IMR-90 (cell line): ENCODE measurements around the gene MTMR11.

Source experiments
- CEBPB ChIP-seq: IDR thresholded peaks from 2 replicates; pipeline ENCODE4 v1.6.1; 2012; ENCODE audit warnings: low read depth, low read length, improper control_type of control experiment
- CHD1 ChIP-seq: IDR thresholded peaks from 2 replicates; pipeline ENCODE4 v1.6.1; 2012; ENCODE audit warnings: low read depth, low read length, improper control_type of control experiment
- FOS ChIP-seq: fragments of 150-350 bp; IDR thresholded peaks from 2 replicates; pipeline ENCODE4 v1.6.1; 2016; ENCODE audit warnings: low read depth, low read length
- MAFK ChIP-seq: IDR thresholded peaks from 2 replicates; pipeline ENCODE4 v1.6.1; 2012; ENCODE audit warnings: low read depth, low read length, improper control_type of control experiment
- MAZ ChIP-seq: IDR thresholded peaks from 2 replicates; pipeline ENCODE4 v1.6.1; 2012; ENCODE audit warnings: low read depth, mild to moderate bottlenecking, low read length, improper control_type of control experiment, moderate library complexity, borderline replicate concordance
- MXI1 ChIP-seq: IDR thresholded peaks from 2 replicates; pipeline ENCODE4 v1.6.1; 2012; ENCODE audit warnings: low read depth, mild to moderate bottlenecking, low read length, moderate library complexity, borderline replicate concordance
- NFE2L2 ChIP-seq: fragments of 150-350 bp; IDR thresholded peaks from 2 replicates; pipeline ENCODE4 v1.6.1; 2016; ENCODE audit warnings: low read depth, mild to moderate bottlenecking, low read length
- POLR2A ChIP-seq: IDR thresholded peaks from 2 replicates; pipeline ENCODE4 v1.6.1; 2012; ENCODE audit warnings: mild to moderate bottlenecking, low read depth, low read length
- RAD21 ChIP-seq: IDR thresholded peaks from 2 replicates; pipeline ENCODE4 v1.6.1; 2012; ENCODE audit warnings: low read length, improper control_type of control experiment
- RFX5 ChIP-seq: IDR thresholded peaks from 2 replicates; pipeline ENCODE4 v1.8.0; 2012; ENCODE audit warnings: low read depth, mild to moderate bottlenecking, low read length, moderate library complexity
- SMC3 ChIP-seq: fragments of 150-350 bp; IDR thresholded peaks from 2 replicates; pipeline ENCODE4 v1.6.1; 2016; ENCODE audit warnings: low read depth, mild to moderate bottlenecking, antibody characterized with exemption, low read length, moderate library complexity
- TF ChIP-seq, protein P1 (sequence below): fragments of 150-350 bp; IDR thresholded peaks from 2 replicates; pipeline ENCODE4 v1.6.1; 2017; ENCODE audit warnings: mild to moderate bottlenecking, antibody characterized with exemption, low read length, low read depth
- TF ChIP-seq, protein P2 (sequence below): conservative IDR thresholded peaks from 2 replicates; pipeline ENCODE4 v1.5.1; 2012; ENCODE audit warnings: mild to moderate bottlenecking, low read depth, low read length, improper control_type of control experiment
- TF ChIP-seq, protein P3 (sequence below): fragments of 150-350 bp; IDR thresholded peaks from 2 replicates; pipeline ENCODE4 v1.6.1; 2016; ENCODE audit warnings: low read depth, mild to moderate bottlenecking, low read length, moderate library complexity, borderline replicate concordance

DNA sequence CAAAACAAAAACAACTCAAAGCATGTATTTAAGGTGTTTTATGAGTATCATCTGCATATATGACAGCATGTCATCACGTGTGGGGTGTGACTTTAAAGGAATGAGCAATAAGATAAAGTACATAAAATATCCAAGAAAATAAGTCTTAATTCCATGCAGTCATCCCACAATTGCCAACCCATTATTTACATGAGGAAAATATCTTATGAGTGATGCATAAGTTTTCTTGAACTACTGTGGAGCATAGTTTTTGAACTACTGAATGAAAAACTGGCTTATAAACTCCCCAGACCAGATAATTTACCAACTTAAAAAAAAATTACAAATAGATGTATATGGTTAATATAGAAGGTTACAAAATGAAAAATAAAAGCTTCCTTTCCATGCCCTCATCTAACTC is 29.7 kb upstream of the MTMR11 start:
- TF ChIP-seq POLR2A (no peak), SMC3 (no peak), NFE2L2 (no peak), RAD21 (no peak), CEBPB (no peak), MXI1 (no peak), FOS (no peak), MAFK (no peak), CHD1 (no peak), RFX5 (no peak), MAZ (no peak)
- TF ChIP-seq, protein P1, sequence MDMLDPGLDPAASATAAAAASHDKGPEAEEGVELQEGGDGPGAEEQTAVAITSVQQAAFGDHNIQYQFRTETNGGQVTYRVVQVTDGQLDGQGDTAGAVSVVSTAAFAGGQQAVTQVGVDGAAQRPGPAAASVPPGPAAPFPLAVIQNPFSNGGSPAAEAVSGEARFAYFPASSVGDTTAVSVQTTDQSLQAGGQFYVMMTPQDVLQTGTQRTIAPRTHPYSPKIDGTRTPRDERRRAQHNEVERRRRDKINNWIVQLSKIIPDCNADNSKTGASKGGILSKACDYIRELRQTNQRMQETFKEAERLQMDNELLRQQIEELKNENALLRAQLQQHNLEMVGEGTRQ = 0 out of 2 replicates have a peak, but pooled peaks have one; percentile 45
- TF ChIP-seq, protein P2, sequence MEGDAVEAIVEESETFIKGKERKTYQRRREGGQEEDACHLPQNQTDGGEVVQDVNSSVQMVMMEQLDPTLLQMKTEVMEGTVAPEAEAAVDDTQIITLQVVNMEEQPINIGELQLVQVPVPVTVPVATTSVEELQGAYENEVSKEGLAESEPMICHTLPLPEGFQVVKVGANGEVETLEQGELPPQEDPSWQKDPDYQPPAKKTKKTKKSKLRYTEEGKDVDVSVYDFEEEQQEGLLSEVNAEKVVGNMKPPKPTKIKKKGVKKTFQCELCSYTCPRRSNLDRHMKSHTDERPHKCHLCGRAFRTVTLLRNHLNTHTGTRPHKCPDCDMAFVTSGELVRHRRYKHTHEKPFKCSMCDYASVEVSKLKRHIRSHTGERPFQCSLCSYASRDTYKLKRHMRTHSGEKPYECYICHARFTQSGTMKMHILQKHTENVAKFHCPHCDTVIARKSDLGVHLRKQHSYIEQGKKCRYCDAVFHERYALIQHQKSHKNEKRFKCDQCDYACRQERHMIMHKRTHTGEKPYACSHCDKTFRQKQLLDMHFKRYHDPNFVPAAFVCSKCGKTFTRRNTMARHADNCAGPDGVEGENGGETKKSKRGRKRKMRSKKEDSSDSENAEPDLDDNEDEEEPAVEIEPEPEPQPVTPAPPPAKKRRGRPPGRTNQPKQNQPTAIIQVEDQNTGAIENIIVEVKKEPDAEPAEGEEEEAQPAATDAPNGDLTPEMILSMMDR = no peak
- TF ChIP-seq, protein P3, sequence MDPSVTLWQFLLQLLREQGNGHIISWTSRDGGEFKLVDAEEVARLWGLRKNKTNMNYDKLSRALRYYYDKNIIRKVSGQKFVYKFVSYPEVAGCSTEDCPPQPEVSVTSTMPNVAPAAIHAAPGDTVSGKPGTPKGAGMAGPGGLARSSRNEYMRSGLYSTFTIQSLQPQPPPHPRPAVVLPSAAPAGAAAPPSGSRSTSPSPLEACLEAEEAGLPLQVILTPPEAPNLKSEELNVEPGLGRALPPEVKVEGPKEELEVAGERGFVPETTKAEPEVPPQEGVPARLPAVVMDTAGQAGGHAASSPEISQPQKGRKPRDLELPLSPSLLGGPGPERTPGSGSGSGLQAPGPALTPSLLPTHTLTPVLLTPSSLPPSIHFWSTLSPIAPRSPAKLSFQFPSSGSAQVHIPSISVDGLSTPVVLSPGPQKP = no peak
